HS-27A (cell line): ENCODE measurements around the gene ZSWIM6.
"Not testable (repeated sequence)": the region's sequence is repeated elsewhere in the genome, so short reads cannot be mapped to it uniquely, and the experiment has no call there.

Source experiments
- DNase-seq: peaks from one replicate; pipeline ENCODE4 v3.0.0-alpha.2; 2012; ENCODE audit warnings: low read depth, missing footprints

ZSWIM6 gene

GRCh38 chr5:61407706-61408270 lies 75.7 kb downstream of the ZSWIM6 start:
- no peak for DNase-seq

GRCh38 chr5:61408476-61409168 lies 76.6 kb downstream of the ZSWIM6 start:
- DNase-seq: peak; percentile 90

- no peak for DNase-seq
Measured at GRCh38 chr5:61409568-61409967, 77.5 kb downstream of the ZSWIM6 start.

- DNase-seq: no peak
Measured at GRCh38 chr5:61410811-61411210, 78.8 kb downstream of the ZSWIM6 start.

GRCh38 chr5:61412361-61412760 lies 80.3 kb downstream of the ZSWIM6 start:
- DNase-seq: no peak

- DNase-seq: not testable (repeated sequence)
Measured at GRCh38 chr5:61413205-61413604, 81.1 kb downstream of the ZSWIM6 start.

GRCh38 chr5:61414806-61415205 lies 82.7 kb downstream of the ZSWIM6 start:
- DNase-seq: no peak

- DNase-seq: no peak
Measured at GRCh38 chr5:61416010-61416409, 84.0 kb downstream of the ZSWIM6 start.

GRCh38 chr5:61416420-61416819 lies 84.4 kb downstream of the ZSWIM6 start:
- no peak for DNase-seq

- no peak for DNase-seq
Measured at GRCh38 chr5:61417340-61417739, 85.3 kb downstream of the ZSWIM6 start.

- DNase-seq: no peak
Measured at GRCh38 chr5:61417851-61418250, 85.8 kb downstream of the ZSWIM6 start.

GRCh38 chr5:61419106-61419505 lies 87.0 kb downstream of the ZSWIM6 start:
- DNase-seq: no peak

- no peak for DNase-seq
Measured at GRCh38 chr5:61420016-61420415, 88.0 kb downstream of the ZSWIM6 start.

GRCh38 chr5:61421262-61421661 lies 89.2 kb downstream of the ZSWIM6 start:
- DNase-seq: not testable (repeated sequence)

- DNase-seq: no peak
Measured at GRCh38 chr5:61423487-61424145, 91.6 kb downstream of the ZSWIM6 start.

GRCh38 chr5:61425918-61426317 lies 93.9 kb downstream of the ZSWIM6 start:
- DNase-seq: no peak

GRCh38 chr5:61429906-61430305 lies 97.8 kb downstream of the ZSWIM6 start:
- no peak for DNase-seq

GRCh38 chr5:61431923-61432620 lies 100.0 kb downstream of the ZSWIM6 start:
- DNase-seq: no peak

GRCh38 chr5:61435368-61435767 lies 103.3 kb downstream of the ZSWIM6 start:
- DNase-seq: no peak

- DNase-seq: no peak
Measured at GRCh38 chr5:61438298-61438970, 106.4 kb downstream of the ZSWIM6 start.

- no peak for DNase-seq
Measured at GRCh38 chr5:61440086-61440485, 108.0 kb downstream of the ZSWIM6 start.

GRCh38 chr5:61440596-61440995 lies 108.5 kb downstream of the ZSWIM6 start:
- no peak for DNase-seq
